OCI-LY3 (cell line): Measurements from ENCODE around the gene OPN1MW3.
A peak's percentile ranks its signal among the peaks of the same experiment; 100 is the strongest.

Experiments
- H2AFZ ChIP-seq: fragments of 200-600, 300-600 bp; shearing (Covaris generic); 2 replicates; pipeline ENCODE4 v1.6.0; 2014; ENCODE audit warnings: antibody characterized with exemption, low read depth, low read length
- H3K27ac ChIP-seq: fragments of 200-600, 300-600 bp; sonication (generic); 2 replicates; pipeline ENCODE4 v1.5.1; 2014; ENCODE audit warnings: mild to moderate bottlenecking, low read length, moderate library complexity, mixed read lengths
- H3K27me3 ChIP-seq: fragments of 200-600, 300-600 bp; sonication (generic); 2 replicates; pipeline ENCODE4 v1.6.1; 2014; ENCODE audit warnings: low read depth, low read length, mixed read lengths
- H3K36me3 ChIP-seq: fragments of 200-600, 300-600 bp; sonication (generic); replicated peaks from 2 replicates; pipeline ENCODE3; 2014; ENCODE audit warnings: low read depth, low read length, mixed read lengths
- H3K4me1 ChIP-seq: fragments of 300-600, 200-600 bp; sonication (generic); 2 replicates; pipeline ENCODE4 v1.6.1; 2014; ENCODE audit warnings: low read length, mixed read lengths
- H3K4me2 ChIP-seq: fragments of 200-600, 300-600 bp; sonication (generic); 2 replicates; pipeline ENCODE4 v1.6.1; 2014; ENCODE audit warnings: low read length, mixed read lengths
- H3K4me3 ChIP-seq: fragments of 300-600, 200-600 bp; sonication (generic); 2 replicates; pipeline ENCODE4 v1.5.1; 2014; ENCODE audit warnings: antibody characterized with exemption, mild to moderate bottlenecking, low read length, moderate library complexity
- H3K79me2 ChIP-seq: fragments of 300-600, 200-600 bp; shearing (Covaris generic); 2 replicates; pipeline ENCODE4 v1.6.1; 2014; ENCODE audit warnings: mild to moderate bottlenecking, low read length, mixed read lengths
- H3K9ac ChIP-seq: fragments of 300-600, 200-600 bp; shearing (Covaris generic); 2 replicates; pipeline ENCODE4 v1.6.0; 2014; ENCODE audit warnings: mild to moderate bottlenecking, low read length, moderate library complexity
- H3K9me3 ChIP-seq: fragments of 200-600, 300-600 bp; shearing (Covaris generic); 2 replicates; pipeline ENCODE4 v1.6.1; 2014; ENCODE audit warnings: low read length, mixed read lengths; ENCODE audit not compliant: insufficient read depth
- H4K20me1 ChIP-seq: fragments of 200-600, 300-600 bp; sonication (generic); 2 replicates; pipeline ENCODE4 v1.6.1; 2016; ENCODE audit warnings: low read length, mixed read lengths; ENCODE audit not compliant: insufficient read depth
- EZH2phosphoT487 ChIP-seq: fragments of 200-600 bp; shearing (Covaris generic); IDR thresholded peaks from 2 replicates; pipeline ENCODE4 v1.6.1; 2018; ENCODE audit warnings: antibody characterized with exemption, mixed run types, low read depth
- TF ChIP-seq, protein P1 (sequence below): fragments of 200-600, 300-600 bp; sonication (generic); IDR thresholded peaks from 2 replicates; pipeline ENCODE4 v1.5.1; 2014; ENCODE audit warnings: antibody characterized with exemption, low read length, low read depth

OPN1MW3 gene

DNA sequence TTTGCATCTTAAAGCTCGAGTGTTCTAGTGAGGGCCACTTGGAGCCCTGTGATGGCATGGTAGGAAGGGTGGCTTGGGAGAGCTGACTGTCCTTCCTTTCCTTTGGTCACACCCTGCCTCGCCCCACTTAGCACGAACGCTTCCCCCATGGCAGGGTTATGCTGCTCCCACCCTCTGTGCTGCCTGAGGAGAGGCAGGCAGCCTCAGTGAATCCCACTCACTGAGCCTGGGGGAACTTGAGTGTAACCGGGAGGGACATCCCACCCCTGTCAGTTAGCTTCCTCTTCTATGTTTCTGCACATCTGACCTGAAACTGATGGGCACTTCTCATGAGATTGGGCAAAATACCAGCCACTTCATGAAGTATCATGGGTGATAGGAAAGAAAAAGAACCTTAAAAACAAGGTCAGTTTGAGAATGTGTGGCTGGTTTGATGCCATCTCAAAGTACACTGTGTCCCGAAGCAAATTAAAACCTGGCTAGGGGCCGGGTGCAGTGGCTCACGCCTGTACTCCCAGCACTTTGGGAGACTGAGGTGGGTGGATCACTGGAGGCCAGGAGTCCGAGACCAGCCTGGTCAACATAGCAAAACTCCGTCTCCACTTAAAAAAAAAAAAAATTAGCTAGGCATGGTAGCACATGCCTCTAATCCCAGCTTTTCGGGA, 48.3 kb downstream of the OPN1MW3 start:
- Histone ChIP-seq H3K27ac (no peak overlapping the region), H3K79me2 (no peaks in the 10 kb centered on the region), H3K4me1 (peaks cover 10% of the 10 kb centered on the region; the same call in 1 of the 2 replicates), H3K9ac (no peak overlapping the region), H3K27me3 (no peaks in the 10 kb centered on the region), H3K4me3 (no peak overlapping the region), H2AFZ (no peak overlapping the region), H3K36me3 (no peaks in the 10 kb centered on the region), H4K20me1 (no peaks in the 10 kb centered on the region), H3K9me3 (no peaks in the 10 kb centered on the region), H3K4me2 (no peak overlapping the region)
- TF ChIP-seq EZH2phosphoT487, result no peak
- TF ChIP-seq, protein P1, sequence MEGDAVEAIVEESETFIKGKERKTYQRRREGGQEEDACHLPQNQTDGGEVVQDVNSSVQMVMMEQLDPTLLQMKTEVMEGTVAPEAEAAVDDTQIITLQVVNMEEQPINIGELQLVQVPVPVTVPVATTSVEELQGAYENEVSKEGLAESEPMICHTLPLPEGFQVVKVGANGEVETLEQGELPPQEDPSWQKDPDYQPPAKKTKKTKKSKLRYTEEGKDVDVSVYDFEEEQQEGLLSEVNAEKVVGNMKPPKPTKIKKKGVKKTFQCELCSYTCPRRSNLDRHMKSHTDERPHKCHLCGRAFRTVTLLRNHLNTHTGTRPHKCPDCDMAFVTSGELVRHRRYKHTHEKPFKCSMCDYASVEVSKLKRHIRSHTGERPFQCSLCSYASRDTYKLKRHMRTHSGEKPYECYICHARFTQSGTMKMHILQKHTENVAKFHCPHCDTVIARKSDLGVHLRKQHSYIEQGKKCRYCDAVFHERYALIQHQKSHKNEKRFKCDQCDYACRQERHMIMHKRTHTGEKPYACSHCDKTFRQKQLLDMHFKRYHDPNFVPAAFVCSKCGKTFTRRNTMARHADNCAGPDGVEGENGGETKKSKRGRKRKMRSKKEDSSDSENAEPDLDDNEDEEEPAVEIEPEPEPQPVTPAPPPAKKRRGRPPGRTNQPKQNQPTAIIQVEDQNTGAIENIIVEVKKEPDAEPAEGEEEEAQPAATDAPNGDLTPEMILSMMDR, result no peak

DNA sequence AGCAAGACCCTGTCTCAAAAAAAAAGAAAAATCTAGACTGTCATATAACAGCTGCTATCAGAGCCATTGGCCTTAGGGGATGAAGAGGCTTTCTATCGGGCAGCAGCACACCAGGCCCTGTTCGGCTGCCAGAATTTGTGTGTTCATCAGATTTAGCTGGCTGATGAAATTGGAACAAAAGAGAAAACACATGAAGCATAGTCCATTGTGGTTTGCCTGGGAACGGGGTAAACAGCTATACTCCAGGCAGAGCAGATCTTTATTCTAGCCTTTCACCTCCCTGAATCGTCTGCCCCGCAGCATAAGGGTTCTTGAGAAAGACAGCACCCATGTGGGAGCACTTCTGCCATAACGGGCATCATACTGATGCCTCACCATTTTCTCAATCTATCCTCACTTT, 49.8 kb downstream of the OPN1MW3 start:
- Histone ChIP-seq H3K79me2 (no peaks in the 10 kb centered on the region), H3K27ac (no peak overlapping the region), H3K4me1 (peaks cover 17% of the 10 kb centered on the region), H2AFZ (no peak overlapping the region), H3K4me3 (no peak overlapping the region), H4K20me1 (no peaks in the 10 kb centered on the region), H3K36me3 (no peaks in the 10 kb centered on the region), H3K9ac (no peak overlapping the region), H3K9me3 (no peaks in the 10 kb centered on the region), H3K4me2 (no peak overlapping the region), H3K27me3 (no peaks in the 10 kb centered on the region)
- TF ChIP-seq, protein P1, result no peak
- TF ChIP-seq EZH2phosphoT487, result no peak

DNA sequence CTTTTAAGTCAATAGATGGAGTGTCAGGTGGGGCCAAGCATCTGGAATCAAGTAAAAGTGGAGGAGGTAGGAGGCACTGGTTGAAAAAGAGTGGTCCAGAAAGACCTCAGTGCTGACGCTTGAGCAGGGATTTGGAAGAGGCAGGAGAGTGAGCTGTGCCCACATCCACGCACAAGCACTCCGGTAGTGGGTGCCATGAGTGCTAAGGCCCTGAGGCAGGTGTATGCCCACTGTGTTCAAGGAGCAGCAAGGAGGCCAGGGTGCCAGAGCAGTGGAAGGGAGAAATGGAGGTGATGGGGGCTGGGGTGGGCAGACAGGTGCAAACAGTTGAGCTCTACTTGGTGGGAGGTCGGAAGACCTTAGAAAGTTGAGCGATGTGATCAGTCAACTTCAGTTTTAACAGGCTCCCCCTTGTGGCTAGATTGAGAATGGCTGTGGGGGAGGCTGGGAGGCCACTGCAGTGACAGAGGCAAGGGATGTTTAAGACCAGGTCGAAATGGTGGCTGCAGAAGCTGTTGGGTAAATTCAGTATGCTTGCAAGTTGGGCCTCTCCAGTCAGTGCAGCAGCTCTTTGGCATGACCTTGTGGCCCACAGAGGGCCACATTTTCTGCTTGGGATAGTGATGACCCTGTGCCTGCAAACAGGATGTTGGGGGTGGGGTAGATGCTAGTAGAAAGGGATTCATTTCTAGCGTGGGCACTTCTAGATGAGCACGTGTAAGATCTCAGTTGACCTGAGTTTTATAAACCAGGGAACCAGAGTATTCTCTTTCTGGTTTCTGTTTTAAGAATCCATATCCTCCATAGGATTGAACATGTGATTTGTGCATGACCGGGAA, 50.9 kb downstream of the OPN1MW3 start:
- H3K4me1 ChIP-seq, result peaks cover 17% of the 10 kb centered on the region
- H3K27ac ChIP-seq, result no peak overlapping the region
- H4K20me1 ChIP-seq, result no peaks in the 10 kb centered on the region
- H3K9ac ChIP-seq, result no peak overlapping the region
- no peak overlapping the region for H3K4me3 ChIP-seq
- no peaks in the 10 kb centered on the region for H3K9me3 ChIP-seq
- no peaks in the 10 kb centered on the region for H3K36me3 ChIP-seq
- H3K79me2 ChIP-seq, result no peaks in the 10 kb centered on the region
- no peaks in the 10 kb centered on the region for H3K27me3 ChIP-seq
- H2AFZ ChIP-seq, result no peak overlapping the region
- no peak for TF ChIP-seq EZH2phosphoT487
- TF ChIP-seq, protein P1, result peak; percentile 64
- no peak overlapping the region for H3K4me2 ChIP-seq

DNA sequence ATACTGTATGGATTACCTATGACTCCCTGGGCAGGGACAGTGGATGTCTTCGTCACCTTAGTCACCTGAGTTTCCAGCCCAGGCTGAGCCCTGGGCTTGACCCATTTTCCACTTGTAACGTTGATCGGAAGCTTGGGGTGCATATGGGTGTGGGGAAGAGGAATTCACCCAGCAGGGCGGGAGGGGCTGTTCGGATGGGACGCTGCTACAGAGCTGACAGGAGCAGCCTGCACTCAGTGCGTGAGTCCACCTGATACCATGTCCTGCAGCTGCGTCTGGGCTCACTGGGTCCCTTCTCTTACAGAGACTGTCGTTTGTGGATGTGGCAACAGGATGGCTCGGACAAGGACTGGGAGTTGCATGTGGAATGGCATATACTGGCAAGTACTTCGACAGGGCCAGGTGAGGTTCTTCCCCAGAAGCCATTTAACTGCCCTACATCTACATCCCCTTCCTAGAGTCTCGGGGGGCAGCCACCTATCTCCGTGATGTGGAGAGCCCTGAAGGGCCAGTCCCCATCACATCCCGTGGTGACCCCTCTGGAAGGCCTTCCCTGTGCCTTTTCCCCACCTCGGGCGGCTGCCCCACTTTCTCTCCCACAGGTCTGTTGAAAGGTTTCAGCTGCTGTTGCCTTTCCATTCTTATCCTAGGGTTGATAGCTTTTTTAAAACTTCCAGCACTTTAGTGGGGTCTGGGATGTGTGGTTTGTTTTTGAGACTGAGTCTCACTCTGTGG, 51.8 kb downstream of the OPN1MW3 start:
- Histone ChIP-seq H3K27ac (no peak overlapping the region), H3K79me2 (no peaks in the 10 kb centered on the region), H3K9me3 (no peaks in the 10 kb centered on the region), H3K27me3 (no peaks in the 10 kb centered on the region), H3K4me1 (peaks cover 17% of the 10 kb centered on the region), H3K4me2 (no peak overlapping the region), H3K36me3 (no peaks in the 10 kb centered on the region), H2AFZ (no peak overlapping the region), H3K9ac (no peak overlapping the region), H4K20me1 (no peaks in the 10 kb centered on the region), H3K4me3 (no peak overlapping the region)
- TF ChIP-seq EZH2phosphoT487, result no peak
- TF ChIP-seq, protein P1, result no peak
